ENCODE data around the gene GPR132.

DNA sequence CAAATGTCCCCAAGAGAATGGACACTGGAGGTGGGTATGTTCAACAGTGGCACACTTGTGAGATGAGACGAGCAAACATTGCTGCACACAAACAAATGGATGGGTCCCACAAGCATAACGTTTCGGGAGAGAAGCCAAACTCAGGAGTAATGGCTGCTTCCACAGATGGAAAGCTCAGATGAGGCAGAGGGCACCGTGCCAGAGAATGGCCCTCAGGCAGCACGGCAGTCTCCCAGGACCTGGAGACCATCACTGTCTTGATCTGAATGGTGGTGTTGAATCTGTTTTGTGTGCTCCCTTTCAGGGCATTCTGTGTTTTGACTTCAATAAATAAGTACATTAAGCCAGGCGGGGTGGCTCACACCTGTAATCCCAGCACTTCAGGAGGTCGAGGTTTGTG lies 35.8 kb downstream of the GPR132 start:
- TF ChIP-seq, protein P1, sequence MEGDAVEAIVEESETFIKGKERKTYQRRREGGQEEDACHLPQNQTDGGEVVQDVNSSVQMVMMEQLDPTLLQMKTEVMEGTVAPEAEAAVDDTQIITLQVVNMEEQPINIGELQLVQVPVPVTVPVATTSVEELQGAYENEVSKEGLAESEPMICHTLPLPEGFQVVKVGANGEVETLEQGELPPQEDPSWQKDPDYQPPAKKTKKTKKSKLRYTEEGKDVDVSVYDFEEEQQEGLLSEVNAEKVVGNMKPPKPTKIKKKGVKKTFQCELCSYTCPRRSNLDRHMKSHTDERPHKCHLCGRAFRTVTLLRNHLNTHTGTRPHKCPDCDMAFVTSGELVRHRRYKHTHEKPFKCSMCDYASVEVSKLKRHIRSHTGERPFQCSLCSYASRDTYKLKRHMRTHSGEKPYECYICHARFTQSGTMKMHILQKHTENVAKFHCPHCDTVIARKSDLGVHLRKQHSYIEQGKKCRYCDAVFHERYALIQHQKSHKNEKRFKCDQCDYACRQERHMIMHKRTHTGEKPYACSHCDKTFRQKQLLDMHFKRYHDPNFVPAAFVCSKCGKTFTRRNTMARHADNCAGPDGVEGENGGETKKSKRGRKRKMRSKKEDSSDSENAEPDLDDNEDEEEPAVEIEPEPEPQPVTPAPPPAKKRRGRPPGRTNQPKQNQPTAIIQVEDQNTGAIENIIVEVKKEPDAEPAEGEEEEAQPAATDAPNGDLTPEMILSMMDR (IDR thresholded peaks at IDR 0.05; ENCODE audit: low read length) = no peak
- no peak for TF ChIP-seq EZH2 (IDR thresholded peaks at IDR 0.05; ENCODE audit: borderline replicate concordance, low read length)

All from OCI-LY1 (cell line).